Neural progenitor cell (in vitro differentiated cells): Measurements from ENCODE around the gene SPATA13. TPM values are rescaled to one million over a fixed set of nuclear protein-coding genes. Genes with fewer than 3 reads are reported as not detected.

Experiments used
- DNase-seq: peaks from one replicate; pipeline ENCODE4 v3.0.0-alpha.2; 2016; ENCODE audit warnings: low spot score
- H2AFZ ChIP-seq: fragments of 200-600 bp; sonication (generic); replicated peaks from 2 replicates; pipeline ENCODE4 v1.6.1; 2016; ENCODE audit warnings: antibody characterized with exemption
- H3F3A ChIP-seq: fragments of 200-600 bp; sonication (generic); 2 replicates; pipeline ENCODE4 v1.6.1; 2016; ENCODE audit warnings: antibody characterized with exemption, low read depth
- H3K27ac ChIP-seq: fragments of 200-600 bp; sonication (generic); 2 replicates; pipeline ENCODE4 v1.5.1; 2016; ENCODE audit warnings: mild to moderate bottlenecking
- H3K27me3 ChIP-seq: fragments of 200-600 bp; sonication (generic); 2 replicates; pipeline ENCODE4 v1.6.1; 2016; ENCODE audit warnings: mild to moderate bottlenecking, moderate library complexity
- H3K36me3 ChIP-seq: fragments of 200-600 bp; sonication (generic); 2 replicates; pipeline ENCODE4 v1.5.1; 2016
- H3K4me1 ChIP-seq: fragments of 200-600 bp; sonication (generic); 2 replicates; pipeline ENCODE4 v1.6.1; 2016; ENCODE audit warnings: mixed run types
- H3K4me2 ChIP-seq: fragments of 200-600 bp; sonication (generic); 2 replicates; pipeline ENCODE4 v1.6.1; 2016
- H3K4me3 ChIP-seq: fragments of 200-600 bp; sonication (generic); 2 replicates; pipeline ENCODE4 v1.5.1; 2016
- H3K79me2 ChIP-seq: fragments of 200-600 bp; sonication (generic); 2 replicates; pipeline ENCODE4 v1.6.1; 2016; ENCODE audit warnings: low read depth
- H3K9ac ChIP-seq: fragments of 200-600 bp; sonication (generic); 2 replicates; pipeline ENCODE4 v1.6.1; 2016
- H3K9me3 ChIP-seq: fragments of 200-600 bp; sonication (generic); 2 replicates; pipeline ENCODE4 v1.5.1; 2016; ENCODE audit warnings: low read depth
- H4K20me1 ChIP-seq: fragments of 200-600 bp; sonication (generic); 2 replicates; pipeline ENCODE4 v1.6.1; 2016; ENCODE audit warnings: low read depth
- H3K27ac Mint-ChIP-seq: 3 replicates; pipeline ENCODE4 v1.8.0; 2021; ENCODE audit warnings: mixed read lengths
- H3K27me3 Mint-ChIP-seq: 2 replicates; pipeline ENCODE4 v1.8.0; 2022; ENCODE audit warnings: low read depth, mild to moderate bottlenecking, inconsistent platforms, moderate library complexity, mixed read lengths; ENCODE audit not compliant: insufficient read depth
- H3K36me3 Mint-ChIP-seq: 3 replicates; pipeline ENCODE4 v1.8.0; 2021; ENCODE audit warnings: mixed read lengths
- H3K4me1 Mint-ChIP-seq: 3 replicates; pipeline ENCODE4 v1.8.0; 2021; ENCODE audit warnings: mixed read lengths
- H3K4me3 Mint-ChIP-seq: 3 replicates; pipeline ENCODE4 v1.8.0; 2021; ENCODE audit warnings: mild to moderate bottlenecking, moderate library complexity, mixed read lengths
- H3K9me3 Mint-ChIP-seq: 3 replicates; pipeline ENCODE4 v1.8.0; 2020; ENCODE audit warnings: mixed read lengths
- EZH2 ChIP-seq: fragments of 200-600 bp; sonication (generic); IDR thresholded peaks from 2 replicates; pipeline ENCODE4 v1.6.1; 2017; ENCODE audit warnings: antibody characterized with exemption, mild to moderate bottlenecking, moderate library complexity
- EZH2phosphoT487 ChIP-seq: fragments of 200-600 bp; sonication (generic); IDR thresholded peaks from 2 replicates; pipeline ENCODE4 v1.6.1; 2017; ENCODE audit warnings: antibody characterized with exemption
- total RNA-seq: library from RNA; depleted of rRNA; stranded (reverse); fragments of >200 nt; gene quantifications from 2 replicates; pipeline ENCODE4 v1.2.3, GENCODE V29; 2015; ENCODE audit warnings: low replicate concordance
- TF ChIP-seq, protein P1 (sequence below): fragments of 200-600 bp; sonication (generic); IDR thresholded peaks from 2 replicates; pipeline ENCODE4 v1.5.1; 2017; ENCODE audit warnings: antibody characterized with exemption, mild to moderate bottlenecking

The SPATA13 gene
- total RNA-seq, 1 donor from 2014 or later, result 15.9 TPM

DNA sequence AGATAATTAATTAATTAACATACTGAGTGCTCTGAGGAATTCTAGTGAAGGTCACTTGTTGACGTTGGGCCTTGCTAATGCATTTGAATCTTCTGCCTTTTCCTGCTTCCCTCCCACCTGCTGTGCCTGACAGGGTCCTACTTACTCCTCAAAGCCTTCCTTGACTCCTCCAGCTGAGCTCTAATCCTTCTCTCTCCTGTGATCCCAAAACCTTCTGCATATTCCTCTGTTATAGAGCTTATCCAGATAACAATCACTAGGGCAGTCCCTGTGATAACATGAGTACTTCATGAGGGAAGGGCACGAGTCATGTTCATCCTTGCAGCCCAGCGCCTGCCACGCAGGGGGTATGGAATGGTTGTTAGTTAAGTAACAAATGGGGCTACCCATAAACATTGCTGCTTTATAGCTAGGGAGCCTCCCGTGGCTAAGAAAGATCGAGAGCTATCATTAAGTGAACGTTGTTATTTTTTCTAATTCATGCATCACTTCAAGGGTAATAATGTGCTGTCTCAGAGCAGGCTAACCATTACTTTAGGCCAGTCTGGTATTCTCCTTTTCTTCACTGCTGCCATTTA is 19.1 kb upstream of the SPATA13 start:
- no peak overlapping the region for H3K4me3 ChIP-seq
- TF ChIP-seq, protein P1, sequence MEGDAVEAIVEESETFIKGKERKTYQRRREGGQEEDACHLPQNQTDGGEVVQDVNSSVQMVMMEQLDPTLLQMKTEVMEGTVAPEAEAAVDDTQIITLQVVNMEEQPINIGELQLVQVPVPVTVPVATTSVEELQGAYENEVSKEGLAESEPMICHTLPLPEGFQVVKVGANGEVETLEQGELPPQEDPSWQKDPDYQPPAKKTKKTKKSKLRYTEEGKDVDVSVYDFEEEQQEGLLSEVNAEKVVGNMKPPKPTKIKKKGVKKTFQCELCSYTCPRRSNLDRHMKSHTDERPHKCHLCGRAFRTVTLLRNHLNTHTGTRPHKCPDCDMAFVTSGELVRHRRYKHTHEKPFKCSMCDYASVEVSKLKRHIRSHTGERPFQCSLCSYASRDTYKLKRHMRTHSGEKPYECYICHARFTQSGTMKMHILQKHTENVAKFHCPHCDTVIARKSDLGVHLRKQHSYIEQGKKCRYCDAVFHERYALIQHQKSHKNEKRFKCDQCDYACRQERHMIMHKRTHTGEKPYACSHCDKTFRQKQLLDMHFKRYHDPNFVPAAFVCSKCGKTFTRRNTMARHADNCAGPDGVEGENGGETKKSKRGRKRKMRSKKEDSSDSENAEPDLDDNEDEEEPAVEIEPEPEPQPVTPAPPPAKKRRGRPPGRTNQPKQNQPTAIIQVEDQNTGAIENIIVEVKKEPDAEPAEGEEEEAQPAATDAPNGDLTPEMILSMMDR, result no peak
- no peak for TF ChIP-seq EZH2phosphoT487
- TF ChIP-seq EZH2, result no peak
- no peak overlapping the region for H3K27ac ChIP-seq
- H3K27me3 Mint-ChIP-seq, result peaks cover 7% of the 10 kb centered on the region
- no peaks in the 10 kb centered on the region for H4K20me1 ChIP-seq
- peaks cover 1% of the 10 kb centered on the region for H3K36me3 Mint-ChIP-seq
- no peak overlapping the region for H3K4me2 ChIP-seq
- no peaks in the 10 kb centered on the region for H3K27me3 ChIP-seq
- peaks cover 13% of the 10 kb centered on the region for H3F3A ChIP-seq
- H3K4me1 ChIP-seq, result peaks cover 15% of the 10 kb centered on the region
- H3K27ac Mint-ChIP-seq, result no peak overlapping the region
- H3K9me3 ChIP-seq, result no peaks in the 10 kb centered on the region
- H2AFZ ChIP-seq, result no peak overlapping the region
- H3K79me2 ChIP-seq, result no peaks in the 10 kb centered on the region
- H3K9ac ChIP-seq, result no peak overlapping the region
- DNase-seq, result no peak
- peaks cover 54% of the 10 kb centered on the region for H3K4me1 Mint-ChIP-seq
- no peaks in the 10 kb centered on the region for H3K36me3 ChIP-seq
- peaks cover 3% of the 10 kb centered on the region for H3K9me3 Mint-ChIP-seq
- H3K4me3 Mint-ChIP-seq, result no peak overlapping the region

DNA sequence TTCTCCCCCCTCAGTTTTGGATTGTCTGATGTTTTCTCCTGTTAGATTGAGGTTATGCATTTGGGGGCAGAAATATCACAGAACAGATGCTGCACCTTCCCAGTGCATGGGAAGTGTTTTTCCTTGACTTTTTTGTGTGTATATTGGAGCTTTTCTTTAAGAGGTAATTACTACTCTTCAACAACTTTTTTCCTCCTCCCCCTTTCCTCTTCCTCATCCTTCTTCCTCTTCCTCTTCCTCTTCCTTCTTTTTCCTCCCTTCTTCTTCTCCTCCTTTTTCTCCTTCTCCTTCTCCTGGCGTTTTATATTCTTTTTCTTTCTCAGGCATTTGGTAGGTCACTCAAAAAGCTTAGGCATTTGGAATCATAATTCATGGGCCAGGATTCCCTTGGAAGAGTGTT is 18.1 kb upstream of the SPATA13 start:
- no peak overlapping the region for H3K4me2 ChIP-seq
- TF ChIP-seq EZH2phosphoT487, result no peak
- TF ChIP-seq, protein P1, result no peak
- no peak for TF ChIP-seq EZH2
- Mint-ChIP-seq H3K27me3 (peaks cover 6% of the 10 kb centered on the region), H3K4me1 (peaks cover 62% of the 10 kb centered on the region), H3K36me3 (peaks cover 6% of the 10 kb centered on the region), H3K9me3 (peaks cover 3% of the 10 kb centered on the region), H3K4me3 (no peak overlapping the region), H3K27ac (no peak overlapping the region)
- peaks cover 13% of the 10 kb centered on the region for H3F3A ChIP-seq
- H3K9ac ChIP-seq, result no peak overlapping the region
- H3K4me3 ChIP-seq, result no peak overlapping the region
- no peaks in the 10 kb centered on the region for H4K20me1 ChIP-seq
- peaks cover 15% of the 10 kb centered on the region for H3K4me1 ChIP-seq
- H3K79me2 ChIP-seq, result no peaks in the 10 kb centered on the region
- H3K27ac ChIP-seq, result no peak overlapping the region
- H3K27me3 ChIP-seq, result no peaks in the 10 kb centered on the region
- H2AFZ ChIP-seq, result no peak overlapping the region
- no peak for DNase-seq
- H3K36me3 ChIP-seq, result no peaks in the 10 kb centered on the region
- no peaks in the 10 kb centered on the region for H3K9me3 ChIP-seq

DNA sequence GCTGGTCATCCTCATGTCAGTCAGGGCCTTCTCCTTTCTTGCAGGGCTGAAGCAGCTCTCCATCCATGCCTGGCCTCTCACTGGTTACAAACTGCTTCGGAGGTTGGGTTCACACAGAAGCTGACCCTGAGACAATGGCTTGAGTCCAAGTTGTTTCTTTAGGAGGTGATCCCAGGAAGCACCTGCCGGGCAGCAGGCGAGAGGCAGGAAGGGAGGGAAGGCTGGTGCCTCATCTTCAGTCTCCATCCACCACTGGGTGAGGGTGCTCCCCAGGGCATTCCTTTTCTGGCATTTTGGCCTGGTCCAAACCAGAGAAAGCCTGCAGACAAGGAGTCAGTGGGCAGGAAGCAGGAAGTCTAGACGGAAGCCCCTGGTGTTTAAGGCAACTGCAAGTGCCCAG is 17.6 kb upstream of the SPATA13 start:
- no peak overlapping the region for H3K27ac ChIP-seq
- Mint-ChIP-seq H3K4me1 (peaks cover 63% of the 10 kb centered on the region), H3K36me3 (peaks cover 9% of the 10 kb centered on the region), H3K9me3 (peaks cover 3% of the 10 kb centered on the region), H3K27me3 (peaks cover 4% of the 10 kb centered on the region), H3K27ac (no peak overlapping the region), H3K4me3 (no peak overlapping the region)
- TF ChIP-seq, protein P1, result no peak
- TF ChIP-seq EZH2phosphoT487 (no peak), EZH2 (no peak)
- H3F3A ChIP-seq, result peaks cover 13% of the 10 kb centered on the region
- no peak overlapping the region for H2AFZ ChIP-seq
- no peak overlapping the region for H3K4me3 ChIP-seq
- H3K27me3 ChIP-seq, result no peaks in the 10 kb centered on the region
- DNase-seq, result no peak
- no peaks in the 10 kb centered on the region for H3K79me2 ChIP-seq
- no peaks in the 10 kb centered on the region for H3K36me3 ChIP-seq
- no peaks in the 10 kb centered on the region for H4K20me1 ChIP-seq
- H3K4me2 ChIP-seq, result no peak overlapping the region
- H3K9me3 ChIP-seq, result no peaks in the 10 kb centered on the region
- peaks cover 15% of the 10 kb centered on the region for H3K4me1 ChIP-seq
- H3K9ac ChIP-seq, result no peak overlapping the region
